ENCODE data around the gene TRIO.

- no peak for TF ChIP-seq CTCF (optimal IDR thresholded peaks at IDR 0.05 in 1 of 3, IDR thresholded peaks at IDR 0.05 in 1 of 3, conservative IDR thresholded peaks at IDR 0.05 in 1 of 3; ENCODE audit: extremely low read depth in 1 of 3, insufficient read depth in 2 of 3, low read length in 3 of 3)
- TF ChIP-seq EZH2 (IDR thresholded peaks at IDR 0.05; ENCODE audit: low read length) = no peak
Measured at GRCh38 chr5:14141764-14142163, 1.4 kb upstream of the TRIO start.

Measured in keratinocyte (primary cell).